HG02938 (cell line): ENCODE results near the gene SLC28A1.
"Not testable (repeated sequence)": the region's sequence is repeated elsewhere in the genome, so short reads cannot be mapped to it uniquely, and the experiment has no call there.

ENCODE experiments used
- ATAC-seq: cut with Tn5 transposase; IDR thresholded peaks from one replicate; pipeline ENCODE4 v1.9.1; 2021; ENCODE audit warnings: mild to moderate bottlenecking, moderate library complexity; ENCODE audit not compliant: unreplicated experiment

SLC28A1 gene

GRCh38 chr15:84859651-84860050 is 24.8 kb upstream of the SLC28A1 start:
- no peak for ATAC-seq

- ATAC-seq, result no peak
Observed at GRCh38 chr15:84861781-84862180, 22.7 kb upstream of the SLC28A1 start.

- no peak for ATAC-seq
Observed at GRCh38 chr15:84862214-84862975, 22.1 kb upstream of the SLC28A1 start.

GRCh38 chr15:84863565-84864443 is 20.7 kb upstream of the SLC28A1 start:
- no peak for ATAC-seq

- ATAC-seq, result no peak
Observed at GRCh38 chr15:84864444-84864795, 20.0 kb upstream of the SLC28A1 start.

- no peak for ATAC-seq
Observed at GRCh38 chr15:84865074-84865569, 19.3 kb upstream of the SLC28A1 start.

GRCh38 chr15:84868037-84868880 is 16.2 kb upstream of the SLC28A1 start:
- no peak for ATAC-seq

GRCh38 chr15:84869510-84869909 is 15.0 kb upstream of the SLC28A1 start:
- ATAC-seq, result no peak

GRCh38 chr15:84871428-84871985 is 13.0 kb upstream of the SLC28A1 start:
- ATAC-seq, result no peak

- ATAC-seq, result no peak
Observed at GRCh38 chr15:84872009-84872910, 12.2 kb upstream of the SLC28A1 start.

- no peak for ATAC-seq
Observed at GRCh38 chr15:84873997-84874396, 10.5 kb upstream of the SLC28A1 start.

- ATAC-seq, result no peak
Observed at GRCh38 chr15:84874981-84875699, 9.3 kb upstream of the SLC28A1 start.

GRCh38 chr15:84876269-84876668 is 8.2 kb upstream of the SLC28A1 start:
- no peak for ATAC-seq

- not testable (repeated sequence) for ATAC-seq
Observed at GRCh38 chr15:84877701-84878100, 6.8 kb upstream of the SLC28A1 start.

GRCh38 chr15:84878504-84878903 is 6.0 kb upstream of the SLC28A1 start:
- ATAC-seq, result no peak

- no peak for ATAC-seq
Observed at GRCh38 chr15:84879088-84879780, 5.2 kb upstream of the SLC28A1 start.

- no peak for ATAC-seq
Observed at GRCh38 chr15:84880007-84880406, 4.5 kb upstream of the SLC28A1 start.

- ATAC-seq, result no peak
Observed at GRCh38 chr15:84880822-84881519, 3.5 kb upstream of the SLC28A1 start.
